Activated B cell treated with CpG ODN at 0.5 μM for 24 hours (primary cell): ENCODE measurements around the gene TEX35. TPM values are rescaled to one million over a fixed set of nuclear protein-coding genes. Genes with fewer than 3 reads are reported as not detected.

ENCODE experiments used
- ATAC-seq: fragments of 200-7000 bp; cut with Tn5 transposase; one replicate; pipeline ENCODE4 v1.10.0; 2021; ENCODE audit warnings: low read depth, mild to moderate bottlenecking, moderate library complexity
- CTCF ChIA-PET: fragments of 350-600 bp; sonication (Branson Sonifier 250); formaldehyde crosslinking; loops from one replicate; lab custom pipeline; 2021; ENCODE audit warnings: antibody characterized with exemption; lab: Charles Lee
- POLR2A ChIA-PET: fragments of 350-600 bp; sonication (Branson Sonifier 250); formaldehyde crosslinking; loops from one replicate; lab custom pipeline; 2021; ENCODE audit warnings: antibody characterized with exemption; lab: Charles Lee
- DNase-seq: peaks from one replicate; pipeline ENCODE4 v3.0.0; 2022
- H3K27ac Mint-ChIP-seq: one replicate; pipeline ENCODE4 v1.8.0; 2020; ENCODE audit warnings: mixed read lengths
- H3K27me3 Mint-ChIP-seq: one replicate; pipeline ENCODE4 v1.8.0; 2021; ENCODE audit warnings: mixed read lengths
- H3K36me3 Mint-ChIP-seq: one replicate; pipeline ENCODE4 v1.8.0; 2021; ENCODE audit warnings: low read depth, mixed read lengths
- H3K4me1 Mint-ChIP-seq: one replicate; pipeline ENCODE4 v1.8.0; 2021; ENCODE audit warnings: mixed read lengths
- H3K4me3 Mint-ChIP-seq: one replicate; pipeline ENCODE4 v1.8.0; 2020; ENCODE audit warnings: mild to moderate bottlenecking, mixed read lengths
- H3K9me3 Mint-ChIP-seq: one replicate; pipeline ENCODE4 v1.8.0; 2020; ENCODE audit warnings: mixed read lengths
- intact Hi-C: fragments of 100-400 bp; cut with micrococcal nuclease; formaldehyde crosslinking; loops from one replicate; pipeline ENCODE4 v1.15.1; 2024
- total RNA-seq: library from RNA; stranded (reverse); gene quantifications from 2 replicates; pipeline ENCODE4 v1.2.3, GENCODE V29; 2022
- TF ChIP-seq, protein P1 (sequence below): fragments of 200-600 bp; IDR thresholded peaks from one replicate; pipeline ENCODE4 v1.8.0; 2022; ENCODE audit warnings: antibody characterized with exemption, mild to moderate bottlenecking

TEX35 gene
- total RNA-seq, 1 donor from 2014 or later: not detected

- no peaks in the 10 kb centered on the region for H3K36me3 Mint-ChIP-seq
- ATAC-seq (no peak), DNase-seq (no peak)
- H3K27ac Mint-ChIP-seq: no peak overlapping the region
- ChIA-PET POLR2A (no interaction called here), CTCF (interaction anchor here (0.6 to 7.9 kb wide), 2 partner anchors 228 to 475 kb away, joined by 3 to 207 read pairs; no protein-coding TSS in a partner anchor)
- no peak overlapping the region for H3K4me3 Mint-ChIP-seq
- no peaks in the 10 kb centered on the region for H3K27me3 Mint-ChIP-seq
- TF ChIP-seq, protein P1, sequence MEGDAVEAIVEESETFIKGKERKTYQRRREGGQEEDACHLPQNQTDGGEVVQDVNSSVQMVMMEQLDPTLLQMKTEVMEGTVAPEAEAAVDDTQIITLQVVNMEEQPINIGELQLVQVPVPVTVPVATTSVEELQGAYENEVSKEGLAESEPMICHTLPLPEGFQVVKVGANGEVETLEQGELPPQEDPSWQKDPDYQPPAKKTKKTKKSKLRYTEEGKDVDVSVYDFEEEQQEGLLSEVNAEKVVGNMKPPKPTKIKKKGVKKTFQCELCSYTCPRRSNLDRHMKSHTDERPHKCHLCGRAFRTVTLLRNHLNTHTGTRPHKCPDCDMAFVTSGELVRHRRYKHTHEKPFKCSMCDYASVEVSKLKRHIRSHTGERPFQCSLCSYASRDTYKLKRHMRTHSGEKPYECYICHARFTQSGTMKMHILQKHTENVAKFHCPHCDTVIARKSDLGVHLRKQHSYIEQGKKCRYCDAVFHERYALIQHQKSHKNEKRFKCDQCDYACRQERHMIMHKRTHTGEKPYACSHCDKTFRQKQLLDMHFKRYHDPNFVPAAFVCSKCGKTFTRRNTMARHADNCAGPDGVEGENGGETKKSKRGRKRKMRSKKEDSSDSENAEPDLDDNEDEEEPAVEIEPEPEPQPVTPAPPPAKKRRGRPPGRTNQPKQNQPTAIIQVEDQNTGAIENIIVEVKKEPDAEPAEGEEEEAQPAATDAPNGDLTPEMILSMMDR: no peak
- H3K9me3 Mint-ChIP-seq: peaks cover 3% of the 10 kb centered on the region
- intact Hi-C loops: no loop called here
- H3K4me1 Mint-ChIP-seq: peaks cover under 1% of the 10 kb centered on the region
These were observed 14.2 kb downstream of the TEX35 start for GRCh38 chr1:178527117-178527516.

GRCh38 chr1:178528228-178528952, 15.5 kb downstream of the TEX35 start:
- Mint-ChIP-seq H3K4me3 (no peak overlapping the region), H3K4me1 (peaks cover 4% of the 10 kb centered on the region), H3K27me3 (no peaks in the 10 kb centered on the region), H3K36me3 (no peaks in the 10 kb centered on the region), H3K27ac (no peak overlapping the region), H3K9me3 (peaks cover 3% of the 10 kb centered on the region)
- intact Hi-C loops: no loop called here
- POLR2A ChIA-PET: no interaction called here
- CTCF ChIA-PET: interaction anchor here (7.9 kb wide), 1 partner anchor 474 kb away, joined by 207 read pairs; no protein-coding TSS in a partner anchor
- DNase-seq (no peak), ATAC-seq (no peak)
- TF ChIP-seq, protein P1: no peak

DNA sequence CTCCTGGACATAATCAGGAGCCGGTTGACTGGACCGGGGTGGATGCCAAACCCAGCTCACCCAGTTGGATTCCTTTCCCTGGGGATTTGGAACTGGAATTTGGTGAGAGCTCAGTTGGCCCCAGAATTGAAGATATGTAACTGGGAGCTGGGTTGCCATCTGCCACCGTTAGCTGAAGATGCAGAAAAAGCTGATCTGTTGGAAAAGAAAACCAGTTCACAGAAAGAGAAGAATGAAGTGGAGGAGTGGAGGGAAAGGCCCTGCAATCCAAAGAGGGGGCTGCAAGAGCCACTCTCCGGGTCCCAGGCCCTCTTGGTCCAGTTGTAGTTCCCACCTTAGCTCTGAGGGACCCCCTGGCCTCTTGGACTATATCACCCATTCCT, 16.0 kb downstream of the TEX35 start:
- POLR2A ChIA-PET: no interaction called here
- H3K4me1 Mint-ChIP-seq: peaks cover 4% of the 10 kb centered on the region
- CTCF ChIA-PET: interaction anchor here (7.9 kb wide), 1 partner anchor 473 kb away, joined by 207 read pairs; no protein-coding TSS in a partner anchor
- no peak overlapping the region for H3K4me3 Mint-ChIP-seq
- DNase-seq (no peak), ATAC-seq (no peak)
- peaks cover 3% of the 10 kb centered on the region for H3K9me3 Mint-ChIP-seq
- intact Hi-C loops: no loop called here
- H3K27me3 Mint-ChIP-seq: no peaks in the 10 kb centered on the region
- no peak overlapping the region for H3K27ac Mint-ChIP-seq
- H3K36me3 Mint-ChIP-seq: no peaks in the 10 kb centered on the region
- TF ChIP-seq, protein P1: no peak

- intact Hi-C loops: loop anchor here (5.0 kb wide), 1 partner anchor 593 kb away; no protein-coding TSS in a partner anchor
- ATAC-seq (no peak), DNase-seq (no peak)
- Mint-ChIP-seq H3K4me3 (no peak overlapping the region), H3K9me3 (peaks cover 3% of the 10 kb centered on the region), H3K27ac (no peak overlapping the region), H3K27me3 (no peaks in the 10 kb centered on the region), H3K36me3 (no peaks in the 10 kb centered on the region), H3K4me1 (peaks cover 4% of the 10 kb centered on the region)
- ChIA-PET POLR2A (no interaction called here), CTCF (interaction anchor here (1.0 to 7.9 kb wide), 3 partner anchors 229 to 478 kb away, joined by 3 to 207 read pairs (median 4); no protein-coding TSS in a partner anchor)
- TF ChIP-seq, protein P1: no peak
These were observed 16.6 kb downstream of the TEX35 start for GRCh38 chr1:178529364-178530036.

GRCh38 chr1:178530037-178530402, 17.1 kb downstream of the TEX35 start:
- H3K27me3 Mint-ChIP-seq: no peaks in the 10 kb centered on the region
- POLR2A ChIA-PET: no interaction called here

More at GRCh38 chr1:178530037-178530402, 17.1 kb downstream of the TEX35 start:
- Mint-ChIP-seq H3K4me3 (no peak overlapping the region), H3K27ac (no peak overlapping the region), H3K4me1 (peaks cover 4% of the 10 kb centered on the region), H3K36me3 (no peaks in the 10 kb centered on the region), H3K9me3 (no peaks in the 10 kb centered on the region)
- DNase-seq (no peak), ATAC-seq (no peak)
- intact Hi-C loops: loop anchor here (5.0 kb wide), 1 partner anchor 592 kb away; no protein-coding TSS in a partner anchor
- TF ChIP-seq, protein P1: no peak
- CTCF ChIA-PET: interaction anchor here (0.7 to 7.9 kb wide), 4 partner anchors 220 to 478 kb away, joined by 3 to 207 read pairs (median 4); no protein-coding TSS in a partner anchor
